Right lobe of liver (tissue), 4 donors: ENCODE results near the gene PDLIM7.

ENCODE experiments used
- POLR2A ChIP-seq: fragments of 450-650 bp; IDR thresholded peaks from one replicate; pipeline ENCODE4 v1.6.1; 2017; ENCODE audit warnings: antibody characterized with exemption, mild to moderate bottlenecking
- TF ChIP-seq, protein P1 (sequence below), 4 donors: fragments of 200-600 bp in 3 of 4; fragments of 450-650 bp in 1 of 4; IDR thresholded peaks; one replicate each; pipeline versions ENCODE4 v1.5.1 to v1.8.0; 2016 to 2022; ENCODE audit warnings: antibody characterized with exemption in 4 of 4, mild to moderate bottlenecking in 2 of 4
- donor health status: DM: no; HTN: no; CAD: no.
- donor health status: DM: no; HTN: no; CAD: no.
- donor health status: DM: no; HTN: yes; CAD: no.

DNA sequence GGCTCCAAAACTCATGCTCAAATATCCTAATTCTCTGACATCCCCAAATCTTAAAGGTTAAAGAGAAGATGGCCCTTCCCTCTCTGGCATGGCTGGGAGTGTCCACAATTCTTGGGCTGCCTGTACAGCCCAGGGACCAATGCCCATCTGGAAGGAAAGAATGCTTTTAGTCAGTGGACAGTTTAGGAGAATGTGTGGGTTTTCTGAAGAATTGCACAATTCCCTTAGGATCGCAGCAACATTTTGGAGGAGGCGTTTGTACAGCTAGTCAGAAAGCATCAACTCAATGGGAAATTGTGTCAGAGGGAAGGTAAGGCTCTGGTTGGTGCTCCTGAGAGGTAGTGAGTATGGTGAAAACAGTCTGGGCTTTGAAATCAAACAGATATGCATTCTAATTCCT lies 42.0 kb upstream of the PDLIM7 start:
- TF ChIP-seq, protein P1, sequence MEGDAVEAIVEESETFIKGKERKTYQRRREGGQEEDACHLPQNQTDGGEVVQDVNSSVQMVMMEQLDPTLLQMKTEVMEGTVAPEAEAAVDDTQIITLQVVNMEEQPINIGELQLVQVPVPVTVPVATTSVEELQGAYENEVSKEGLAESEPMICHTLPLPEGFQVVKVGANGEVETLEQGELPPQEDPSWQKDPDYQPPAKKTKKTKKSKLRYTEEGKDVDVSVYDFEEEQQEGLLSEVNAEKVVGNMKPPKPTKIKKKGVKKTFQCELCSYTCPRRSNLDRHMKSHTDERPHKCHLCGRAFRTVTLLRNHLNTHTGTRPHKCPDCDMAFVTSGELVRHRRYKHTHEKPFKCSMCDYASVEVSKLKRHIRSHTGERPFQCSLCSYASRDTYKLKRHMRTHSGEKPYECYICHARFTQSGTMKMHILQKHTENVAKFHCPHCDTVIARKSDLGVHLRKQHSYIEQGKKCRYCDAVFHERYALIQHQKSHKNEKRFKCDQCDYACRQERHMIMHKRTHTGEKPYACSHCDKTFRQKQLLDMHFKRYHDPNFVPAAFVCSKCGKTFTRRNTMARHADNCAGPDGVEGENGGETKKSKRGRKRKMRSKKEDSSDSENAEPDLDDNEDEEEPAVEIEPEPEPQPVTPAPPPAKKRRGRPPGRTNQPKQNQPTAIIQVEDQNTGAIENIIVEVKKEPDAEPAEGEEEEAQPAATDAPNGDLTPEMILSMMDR (IDR thresholded peaks at IDR 0.05) = no peak
- TF ChIP-seq POLR2A = no peak
